A549 treated with DMSO at 1 μM for 4 hours (cell line): ENCODE measurements around the gene MFAP5. TPM values are rescaled to one million over a fixed set of nuclear protein-coding genes. Genes with fewer than 3 reads are reported as not detected.

Experiments used
- total RNA-seq: library from RNA; stranded (reverse); fragments of 200-300 nt; extraction: Qiagen RNA extraction; gene quantifications from 5 replicates; pipeline ENCODE4 v1.2.3, GENCODE V29; 2022; ENCODE audit warnings: low read depth

Gene MFAP5, protein sequence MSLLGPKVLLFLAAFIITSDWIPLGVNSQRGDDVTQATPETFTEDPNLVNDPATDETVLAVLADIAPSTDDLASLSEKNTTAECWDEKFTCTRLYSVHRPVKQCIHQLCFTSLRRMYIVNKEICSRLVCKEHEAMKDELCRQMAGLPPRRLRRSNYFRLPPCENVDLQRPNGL
- total RNA-seq = 0.07 to 0.86 TPM (median 0.16 TPM) in 4 of 5 replicates, not detected in the other

GRCh38 chr12:8662593-8662992 is at the start of gene MFAP5:
TSS of gene MFAP5 (minus strand) at chr12:8662826. CDS start at chr12:8662104, 722 bp downstream.

DNA sequence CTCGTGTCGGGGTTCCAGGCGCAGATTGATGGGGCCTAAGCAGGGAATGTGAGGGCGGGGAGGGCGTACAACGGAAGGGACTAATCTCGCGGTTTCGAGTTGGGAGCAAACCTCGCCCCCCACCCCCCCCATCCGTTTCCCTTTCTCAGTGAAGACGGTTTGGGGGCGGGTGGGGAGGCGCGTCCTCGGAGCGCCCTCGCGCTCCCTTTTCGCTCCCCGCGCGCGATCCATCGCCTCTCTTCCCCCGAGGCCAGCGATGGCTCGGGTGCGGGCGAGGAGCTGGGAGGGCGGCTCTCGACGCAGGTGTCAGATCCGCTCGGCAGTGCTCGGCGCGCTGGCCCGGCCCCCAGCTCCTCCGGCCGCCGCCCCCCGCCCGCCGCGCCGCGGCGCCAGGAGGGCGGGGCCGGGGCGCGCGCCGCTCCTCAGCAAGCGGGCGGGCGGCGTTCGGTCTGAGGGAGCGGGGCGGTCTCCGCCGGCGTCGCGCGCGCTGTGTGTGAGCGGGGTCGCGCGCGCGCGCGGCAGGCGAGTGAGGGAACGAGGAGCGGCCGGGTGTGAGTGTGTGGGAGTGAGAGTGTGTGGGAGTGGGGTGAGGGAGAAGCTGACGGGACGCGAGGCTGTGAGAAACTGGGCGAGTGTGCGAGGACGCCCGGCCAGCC is 35.0 kb upstream of the MFAP5 start, which contains the start of gene RIMKLB:
Gene RIMKLB, plus strand, starts transcription at position 516 of the 656 bp plus-strand sequence. CDS start 15,876 bp downstream, outside the sequence.

DNA sequence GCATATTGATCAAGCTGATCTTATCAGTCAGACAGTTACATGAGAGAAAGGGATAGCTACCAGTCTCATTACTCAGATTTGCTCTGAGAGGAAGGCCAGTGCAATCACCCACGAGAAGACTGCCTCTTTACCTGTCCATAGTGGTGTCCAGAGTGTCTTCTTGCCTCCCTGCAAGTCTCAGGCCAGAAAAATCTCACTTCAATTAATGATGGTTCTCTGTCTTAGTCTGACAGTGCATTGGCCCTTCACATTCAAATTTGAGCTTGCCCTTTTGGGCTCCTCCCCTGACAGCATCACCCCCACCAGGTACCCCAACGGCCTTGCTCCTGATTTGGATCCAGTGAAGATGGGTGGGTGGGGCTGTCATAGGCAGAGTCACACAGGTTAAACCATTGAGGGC is 50.0 kb downstream of the MFAP5 start, which contains the start of gene AICDA:
Gene AICDA, minus strand, starts transcription at position 231 of the 400 bp plus-strand sequence. Its CDS starts 92 bp downstream, at position 139.

Other genes with a start within 250 kb of the MFAP5 start
- not detected in 5 replicates for gene CLEC6A, start 206.9 kb downstream of the MFAP5 start, total RNA-seq
- gene CLEC4D, start 149.3 kb downstream of the MFAP5 start, total RNA-seq = not detected in 5 replicates
- 0.37 to 0.74 TPM (median 0.41 TPM) in 5 replicates for gene CLEC4E, start 121.9 kb downstream of the MFAP5 start, total RNA-seq
- gene AICDA, start 50.0 kb downstream of the MFAP5 start, total RNA-seq = 0.03 to 0.26 TPM (median 0.05 TPM) in 5 replicates
- 15.9 to 17.5 TPM (median 16.5 TPM) in 5 replicates for gene RIMKLB, start 35.2 kb upstream of the MFAP5 start, total RNA-seq
- gene A2ML1, start 159.8 kb upstream of the MFAP5 start, total RNA-seq = not detected in 5 replicates